Spinal cord (tissue), 10 donors: ENCODE data around the gene RXRA. TPM values are rescaled to one million over a fixed set of nuclear protein-coding genes. Genes with fewer than 3 reads are reported as not detected.

Source experiments
- DNase-seq, 6 donors: peaks; one replicate each; pipeline versions ENCODE4 v3.0.0 to v3.0.0-alpha.2; 2013 to 2015; ENCODE audit warnings: low spot score in 6 of 6, low read depth in 4 of 6
- H3K27ac ChIP-seq: one replicate; pipeline ENCODE4 v1.5.1; 2013; ENCODE audit warnings: low read depth, low read length, control low read depth
- H3K27me3 ChIP-seq: one replicate; pipeline ENCODE4 v1.6.1; 2013; ENCODE audit warnings: low read length; ENCODE audit not compliant: control insufficient read depth, insufficient read depth
- H3K36me3 ChIP-seq: one replicate; pipeline ENCODE4 v1.6.1; 2013; ENCODE audit warnings: low read length; ENCODE audit not compliant: control insufficient read depth, insufficient read depth
- H3K4me1 ChIP-seq: one replicate; pipeline ENCODE4 v1.6.1; 2013; ENCODE audit warnings: low read length; ENCODE audit not compliant: control insufficient read depth, insufficient read depth
- H3K4me3 ChIP-seq: one replicate; pipeline ENCODE4 v1.5.1; 2013; ENCODE audit warnings: low read depth, low read length, control low read depth
- H3K9me3 ChIP-seq: one replicate; pipeline ENCODE4 v1.6.1; 2013; ENCODE audit warnings: low read length; ENCODE audit not compliant: control insufficient read depth, insufficient read depth
- WGBS: methylation state at CpG from one replicate; pipeline ENCODE4 v1.1.5; 2013; ENCODE audit warnings: missing lambda C conversion rate; ENCODE audit not compliant: insufficient coverage; 5-methylcytosine and 5-hydroxymethylcytosine counted together
- polyA plus RNA-seq, 2 donors: library from polyadenylated mRNA; unstranded; fragments of 120-200 nt; gene quantifications; one replicate each; pipeline ENCODE4 v1.2.1, GENCODE V29; 2013; ENCODE audit not compliant: insufficient read length in 2 of 2
- total RNA-seq, 2 donors: library from RNA; depleted of rRNA in 1 of 2; stranded (reverse); fragments of 120-200 nt in 1 of 2; fragments of >200 nt in 1 of 2; gene quantifications; one replicate each; pipeline versions ENCODE4 v1.2.3 to v1.2.4, GENCODE V29; 2013 to 2014
- donor health status: healthy.

RXRA gene
- total and polyA plus RNA-seq, 4 donors, result 9.4 to 32.3 (median 26.1) TPM

DNA sequence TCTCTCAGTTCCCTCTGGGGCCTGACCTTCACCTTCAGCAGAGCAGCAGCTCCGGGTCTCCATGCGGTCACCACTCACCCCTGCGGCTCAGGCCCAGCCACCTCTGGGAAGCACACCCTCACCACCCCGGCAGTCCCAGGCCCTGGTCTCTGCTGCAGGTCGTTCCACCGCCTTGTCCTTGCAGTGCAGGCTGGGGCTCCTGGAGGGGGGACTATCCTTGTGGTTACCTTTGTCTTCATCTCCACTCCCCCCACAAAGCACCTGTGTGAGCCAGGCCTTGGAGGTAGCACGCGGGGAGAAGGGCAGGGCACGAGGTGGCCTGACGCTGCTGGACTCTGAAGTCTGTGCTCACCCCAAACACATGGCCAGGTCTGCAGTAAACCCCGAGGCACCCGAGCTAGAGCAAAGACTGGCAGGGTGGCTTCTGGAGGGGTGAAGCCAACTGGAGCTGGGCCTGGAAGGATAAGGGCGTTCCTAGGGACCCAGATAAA is 33.2 kb upstream of the RXRA start:
- Histone ChIP-seq H3K36me3 (no peaks in the 10 kb centered on the region), H3K9me3 (no peaks in the 10 kb centered on the region), H3K27ac (no peak overlapping the region), H3K4me1 (peaks cover 33% of the 10 kb centered on the region), H3K27me3 (no peaks in the 10 kb centered on the region), H3K4me3 (no peak overlapping the region)
- DNase-seq, result no peak
- 87% methylated on average over 11 of the region's 13 CpGs for WGBS

DNA sequence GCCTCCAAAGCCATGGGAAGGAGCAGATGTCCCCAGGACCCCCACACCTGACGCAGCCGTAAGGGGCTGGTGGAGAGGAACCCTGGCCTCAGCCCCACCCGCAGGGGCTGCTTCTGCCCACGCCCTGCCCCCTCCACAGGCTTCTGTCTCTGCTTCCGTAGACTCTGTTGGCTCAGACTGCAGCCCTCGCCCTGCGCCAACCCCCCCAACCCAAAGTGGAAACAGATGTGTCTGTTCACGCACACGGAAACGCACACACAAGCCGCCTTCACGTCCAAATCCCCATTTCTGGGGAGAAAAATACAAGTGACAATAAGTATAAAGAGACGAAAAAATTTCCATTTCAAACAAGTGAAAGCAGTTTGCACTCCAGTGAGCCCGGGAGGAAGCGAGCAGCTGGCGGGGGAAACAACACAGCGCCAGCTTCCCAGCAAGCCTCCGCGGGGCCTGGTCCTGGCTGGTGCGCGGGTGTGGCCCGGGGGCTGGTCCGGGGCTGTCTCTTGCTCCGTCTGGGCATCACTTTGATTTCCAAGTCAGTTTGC is 32.6 kb upstream of the RXRA start:
- Histone ChIP-seq H3K27me3 (no peaks in the 10 kb centered on the region), H3K9me3 (no peaks in the 10 kb centered on the region), H3K36me3 (no peaks in the 10 kb centered on the region), H3K27ac (no peak overlapping the region), H3K4me1 (peaks cover 33% of the 10 kb centered on the region), H3K4me3 (no peak overlapping the region)
- WGBS, result 17% methylated on average over 18 of the region's 24 CpGs
- peak in 3 of 6 donors; percentile 11 to 76 (median 71) for DNase-seq

DNA sequence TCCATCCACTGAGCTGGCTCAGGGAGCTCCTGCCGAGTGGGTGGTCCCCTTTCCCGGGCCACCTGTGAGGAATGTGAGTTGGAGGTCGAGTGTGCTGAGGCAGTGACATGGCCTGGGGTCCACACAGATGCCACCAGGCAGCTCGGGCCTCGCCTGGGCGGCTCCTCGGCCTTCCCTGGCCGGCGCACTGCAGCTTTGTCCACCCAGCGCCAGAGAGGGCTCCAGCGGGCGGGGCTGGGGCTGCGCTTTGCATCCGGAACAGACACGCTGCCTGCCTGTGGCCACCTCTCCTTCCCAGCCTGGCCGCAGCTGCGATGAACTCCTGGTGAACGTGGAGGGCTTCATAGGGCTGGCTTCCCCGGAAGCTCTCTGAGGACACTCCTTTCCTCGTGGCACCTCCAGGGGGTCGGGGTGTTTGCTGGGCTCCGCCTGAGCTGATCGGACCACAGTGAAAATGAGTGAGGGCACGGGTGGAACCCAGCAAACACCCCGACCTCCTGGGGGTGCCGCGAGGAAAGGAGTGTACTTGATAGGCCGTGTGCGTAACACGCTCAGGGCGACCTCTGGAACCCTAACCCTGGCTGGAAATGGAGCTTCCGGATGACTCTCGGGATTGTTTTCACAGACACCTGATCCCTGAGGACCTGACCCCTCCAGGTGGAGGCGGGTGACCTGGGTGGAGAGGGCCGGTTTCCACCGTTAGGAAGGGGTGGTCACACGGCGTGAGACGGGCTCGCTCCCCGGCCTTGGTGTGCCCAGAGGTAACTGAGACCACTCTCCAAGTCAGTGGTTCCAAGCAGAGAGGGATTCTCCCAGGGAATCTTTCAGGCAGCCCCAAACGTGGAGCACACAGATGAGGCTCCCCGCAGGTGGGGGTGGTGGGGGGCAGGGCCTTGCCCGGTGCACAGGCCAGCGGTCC is 31.8 kb upstream of the RXRA start:
- Histone ChIP-seq H3K27ac (no peak overlapping the region), H3K4me3 (no peak overlapping the region)

DNA sequence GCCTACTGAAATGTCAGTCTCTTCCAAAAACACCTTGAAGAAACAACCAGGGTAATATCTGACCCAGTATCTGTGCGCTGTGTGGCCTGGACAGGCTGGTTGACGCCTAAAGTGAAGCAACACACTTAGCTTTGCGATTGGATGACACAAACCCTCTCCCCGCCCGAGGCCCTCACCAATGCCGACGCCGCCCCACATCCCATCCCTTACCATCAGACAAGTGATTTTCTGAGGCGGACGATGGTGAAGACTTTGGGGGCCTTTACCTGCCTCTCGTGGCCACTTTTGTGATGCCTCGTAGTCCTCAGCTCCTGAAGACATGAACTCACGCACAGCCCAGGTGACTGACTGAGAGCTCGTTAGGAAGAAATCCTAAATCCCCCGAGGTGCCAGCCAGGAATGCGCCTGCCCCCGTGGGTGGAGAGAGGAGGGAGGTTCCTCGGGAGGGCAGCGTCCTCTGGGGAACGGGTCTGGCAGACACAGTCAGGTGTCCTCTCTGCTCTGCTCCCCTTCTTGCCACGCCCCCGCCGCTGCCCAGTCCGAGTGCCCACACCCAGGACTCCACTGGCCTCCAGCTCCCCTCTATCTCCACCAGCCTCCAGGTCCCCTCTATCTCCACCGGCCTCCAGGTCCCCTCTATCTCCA is 31.0 kb upstream of the RXRA start:
- Histone ChIP-seq H3K27ac (no peak overlapping the region), H3K9me3 (no peaks in the 10 kb centered on the region), H3K4me3 (no peak overlapping the region), H3K36me3 (no peaks in the 10 kb centered on the region), H3K4me1 (peaks cover 28% of the 10 kb centered on the region), H3K27me3 (no peaks in the 10 kb centered on the region)
- 91% methylated on average over 22 of the region's 25 CpGs for WGBS
- no peak for DNase-seq

More for the DNA sequence above, 31.8 kb upstream of the RXRA start:
- H3K4me1 ChIP-seq, result peaks cover 31% of the 10 kb centered on the region
- 60% methylated on average over 45 of the region's 45 CpGs for WGBS
- peak in 1 of 6 donors; percentile 27 for DNase-seq
- no peaks in the 10 kb centered on the region for H3K36me3 ChIP-seq
- H3K9me3 ChIP-seq, result no peaks in the 10 kb centered on the region
- no peaks in the 10 kb centered on the region for H3K27me3 ChIP-seq

DNA sequence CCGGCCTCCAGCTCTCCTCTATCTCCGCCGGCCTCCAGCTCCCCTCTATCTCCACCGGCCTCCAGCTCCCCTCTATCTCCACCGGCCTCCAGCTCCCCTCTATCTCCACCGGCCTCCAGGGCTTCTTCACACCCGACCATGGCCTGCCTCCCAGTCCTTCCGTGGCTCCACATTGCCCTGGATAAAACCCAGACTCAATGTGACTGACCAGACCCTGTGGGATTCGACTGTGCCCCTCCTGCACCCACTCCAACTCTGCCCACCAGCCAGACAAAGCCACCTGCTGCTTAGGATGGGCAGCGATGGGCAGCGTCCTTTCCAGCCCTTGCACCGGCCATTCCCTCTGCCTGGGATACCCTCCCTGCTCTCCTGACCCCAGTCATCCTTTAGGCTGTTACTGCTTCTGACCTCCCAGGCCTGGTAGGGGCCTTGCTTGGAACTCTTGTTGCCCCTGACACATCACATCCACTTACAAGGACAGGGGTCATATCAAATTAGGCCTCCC is 30.5 kb upstream of the RXRA start:
- no peaks in the 10 kb centered on the region for H3K36me3 ChIP-seq
- WGBS, result 94% methylated on average over 12 of the region's 12 CpGs
- H3K9me3 ChIP-seq, result no peaks in the 10 kb centered on the region
- H3K27ac ChIP-seq, result no peak overlapping the region
- peaks cover 28% of the 10 kb centered on the region for H3K4me1 ChIP-seq
- no peaks in the 10 kb centered on the region for H3K27me3 ChIP-seq
- no peak overlapping the region for H3K4me3 ChIP-seq
- DNase-seq, result no peak

DNA sequence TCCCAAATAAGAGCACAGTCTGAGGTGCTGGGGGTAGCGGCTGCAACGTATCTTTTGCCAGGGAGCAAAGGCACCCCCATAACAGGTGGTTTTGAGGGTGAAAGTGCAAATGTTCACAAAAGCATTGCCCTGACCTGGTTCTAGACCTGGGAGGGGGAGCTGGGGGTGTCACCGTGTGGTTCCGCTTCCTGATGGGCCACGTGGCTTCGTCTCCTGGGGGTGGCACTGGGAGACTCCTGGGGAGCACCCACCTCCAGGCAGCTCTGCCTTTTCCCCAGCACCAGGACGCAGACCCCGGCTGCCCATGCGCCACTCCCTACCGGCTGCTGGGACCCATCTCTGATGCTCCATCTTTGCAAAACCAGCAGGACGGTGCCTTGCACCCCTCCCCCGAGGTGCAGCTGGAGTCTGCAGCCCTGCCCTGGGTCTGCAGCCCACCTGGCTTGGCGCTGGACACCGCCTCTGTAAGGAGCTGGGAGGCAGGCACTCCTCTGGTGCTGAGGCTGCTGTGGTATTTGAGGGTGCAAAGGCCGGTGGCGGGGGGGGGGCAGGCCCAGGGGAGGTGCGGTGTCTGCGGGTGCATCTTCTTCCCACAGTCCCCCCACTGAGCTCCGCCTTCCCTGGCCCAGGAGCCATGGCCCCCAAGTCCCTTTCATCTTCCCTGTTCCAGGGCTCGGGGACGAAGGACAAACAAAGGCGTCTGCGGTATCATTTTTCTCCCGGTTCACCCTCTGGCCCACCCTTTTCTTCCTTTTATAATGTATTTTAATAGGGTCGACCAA is 29.8 kb upstream of the RXRA start:
- no peak overlapping the region for H3K4me3 ChIP-seq
- peaks cover 28% of the 10 kb centered on the region for H3K4me1 ChIP-seq
- WGBS, result 52% methylated on average over 19 of the region's 25 CpGs
- H3K27ac ChIP-seq, result no peak overlapping the region
- DNase-seq, result no peak
- no peaks in the 10 kb centered on the region for H3K36me3 ChIP-seq
- no peaks in the 10 kb centered on the region for H3K27me3 ChIP-seq
- no peaks in the 10 kb centered on the region for H3K9me3 ChIP-seq

DNA sequence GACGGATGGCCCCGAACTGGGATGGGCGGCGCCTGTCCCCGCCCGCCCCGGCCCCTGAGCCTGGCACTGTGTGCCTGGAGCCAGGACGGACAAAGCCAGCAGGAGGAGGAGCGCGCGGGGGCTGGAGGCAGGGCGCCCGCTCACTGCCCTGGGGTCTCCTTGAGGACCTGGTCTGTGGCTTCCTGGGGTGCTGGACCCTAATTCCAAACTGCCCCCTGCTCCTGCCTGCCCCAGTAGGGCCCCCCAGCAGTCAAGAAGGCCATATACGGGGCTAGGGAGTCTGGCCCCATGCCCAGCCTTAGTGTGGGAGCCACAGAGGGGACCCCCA is 29.2 kb upstream of the RXRA start:
- Histone ChIP-seq H3K9me3 (no peaks in the 10 kb centered on the region), H3K4me3 (no peak overlapping the region), H3K4me1 (peaks cover 28% of the 10 kb centered on the region), H3K27ac (no peak overlapping the region), H3K27me3 (no peaks in the 10 kb centered on the region), H3K36me3 (no peaks in the 10 kb centered on the region)
- no peak for DNase-seq
- 42% methylated on average over 13 of the region's 14 CpGs for WGBS

DNA sequence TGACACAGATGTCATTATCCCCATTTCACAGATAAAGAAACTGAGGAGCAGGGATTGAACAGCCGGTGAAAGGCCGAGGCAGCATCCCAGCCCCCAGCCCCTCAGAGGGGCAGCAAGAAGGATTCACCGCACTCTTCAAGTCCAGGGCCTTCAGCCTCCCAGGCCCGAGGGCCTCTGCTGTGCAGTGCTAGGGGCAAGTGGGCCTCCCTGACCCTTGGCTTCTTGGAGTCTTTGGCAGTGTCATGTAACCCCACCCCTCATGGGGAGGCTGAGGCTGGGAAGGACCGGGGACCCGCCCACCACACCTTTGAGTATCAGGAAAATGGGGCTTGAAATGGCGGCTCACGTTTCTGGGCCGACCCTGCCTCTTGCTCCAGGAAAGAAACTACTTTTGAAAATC is 28.7 kb upstream of the RXRA start:
- WGBS, result 90% methylated on average over 9 of the region's 9 CpGs
- no peak for DNase-seq
- no peak overlapping the region for H3K27ac ChIP-seq
- H3K36me3 ChIP-seq, result no peaks in the 10 kb centered on the region
- H3K27me3 ChIP-seq, result no peaks in the 10 kb centered on the region
- no peak overlapping the region for H3K4me3 ChIP-seq
- peaks cover 28% of the 10 kb centered on the region for H3K4me1 ChIP-seq
- H3K9me3 ChIP-seq, result no peaks in the 10 kb centered on the region

DNA sequence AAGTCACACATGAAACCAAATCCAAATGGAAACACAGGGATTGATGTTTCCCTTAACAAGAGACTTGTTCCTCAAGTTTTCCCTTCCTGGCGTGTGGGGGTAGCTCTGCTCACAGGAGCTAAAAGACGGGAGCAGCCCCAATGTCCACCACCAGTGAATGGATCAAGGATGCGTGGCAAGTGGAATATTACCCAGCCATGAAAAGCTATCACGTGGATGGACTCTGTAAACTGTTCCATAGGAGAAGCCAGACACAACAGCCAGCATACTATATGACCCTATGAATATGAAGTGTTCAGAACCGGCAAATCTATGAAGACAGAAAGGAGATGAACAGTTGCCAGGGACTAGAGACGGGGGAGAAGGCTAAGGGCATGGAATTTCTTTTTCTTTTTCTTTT is 28.3 kb upstream of the RXRA start:
- Histone ChIP-seq H3K4me1 (peaks cover 23% of the 10 kb centered on the region), H3K9me3 (no peaks in the 10 kb centered on the region), H3K36me3 (no peaks in the 10 kb centered on the region), H3K27me3 (no peaks in the 10 kb centered on the region), H3K4me3 (no peak overlapping the region), H3K27ac (no peak overlapping the region)
- no peak for DNase-seq
- WGBS, result 90% methylated on average over 4 of the region's 6 CpGs
